ENCODE data around the gene MATN3. TPM values are rescaled to one million over a fixed set of nuclear protein-coding genes. Genes with fewer than 3 reads are reported as not detected.

The MATN3 gene
- total and polyA plus RNA-seq, 2 experiments from 2014 or later = 2.3 to 6.8 TPM

GRCh38 chr2:19942199-19942598, 70.3 kb downstream of the MATN3 start:
- H4K20me1 ChIP-seq (ENCODE audit: insufficient read depth, poor library complexity, severe bottlenecking) = no peaks in the 10 kb centered on the region
- no peak overlapping the region for H3K4me2 ChIP-seq
- no peaks in the 10 kb centered on the region for H3K36me3 ChIP-seq (replicated peaks; ENCODE audit: insufficient read depth, low read depth)
- no peaks in the 10 kb centered on the region for H3K79me2 ChIP-seq
- H3K27ac ChIP-seq = no peak overlapping the region
- no peaks in the 10 kb centered on the region for H3K27me3 ChIP-seq
- peaks cover 6% of the 10 kb centered on the region for H3K4me1 ChIP-seq (ENCODE audit: insufficient read depth)
- no peaks in the 10 kb centered on the region for H3K9me3 ChIP-seq (ENCODE audit: low read depth)
- TF ChIP-seq EZH2 (IDR thresholded peaks at IDR 0.05; ENCODE audit: borderline replicate concordance) (no peak), EZH2phosphoT487 (IDR thresholded peaks at IDR 0.05; ENCODE audit: low read depth, severe bottlenecking, unreplicated experiment) (no peak)
- TF ChIP-seq, protein P1, sequence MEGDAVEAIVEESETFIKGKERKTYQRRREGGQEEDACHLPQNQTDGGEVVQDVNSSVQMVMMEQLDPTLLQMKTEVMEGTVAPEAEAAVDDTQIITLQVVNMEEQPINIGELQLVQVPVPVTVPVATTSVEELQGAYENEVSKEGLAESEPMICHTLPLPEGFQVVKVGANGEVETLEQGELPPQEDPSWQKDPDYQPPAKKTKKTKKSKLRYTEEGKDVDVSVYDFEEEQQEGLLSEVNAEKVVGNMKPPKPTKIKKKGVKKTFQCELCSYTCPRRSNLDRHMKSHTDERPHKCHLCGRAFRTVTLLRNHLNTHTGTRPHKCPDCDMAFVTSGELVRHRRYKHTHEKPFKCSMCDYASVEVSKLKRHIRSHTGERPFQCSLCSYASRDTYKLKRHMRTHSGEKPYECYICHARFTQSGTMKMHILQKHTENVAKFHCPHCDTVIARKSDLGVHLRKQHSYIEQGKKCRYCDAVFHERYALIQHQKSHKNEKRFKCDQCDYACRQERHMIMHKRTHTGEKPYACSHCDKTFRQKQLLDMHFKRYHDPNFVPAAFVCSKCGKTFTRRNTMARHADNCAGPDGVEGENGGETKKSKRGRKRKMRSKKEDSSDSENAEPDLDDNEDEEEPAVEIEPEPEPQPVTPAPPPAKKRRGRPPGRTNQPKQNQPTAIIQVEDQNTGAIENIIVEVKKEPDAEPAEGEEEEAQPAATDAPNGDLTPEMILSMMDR (IDR thresholded peaks at IDR 0.05; ENCODE audit: poor library complexity) = no peak
- H3K4me3 ChIP-seq = no peak overlapping the region
- H2AFZ ChIP-seq = no peak overlapping the region
- H3K9me2 ChIP-seq (replicated peaks; ENCODE audit: insufficient read depth) = no peaks in the 10 kb centered on the region
- no peak for DNase-seq (ENCODE audit: low spot score)

Other genes starting within 250 kb of the MATN3 start
- 18.4 and 21.1 TPM in 2 replicates for gene TTC32, start 110.7 kb downstream of the MATN3 start, total RNA-seq
- 19.5 and 22.4 TPM in 2 replicates for gene TTC32, start 110.7 kb downstream of the MATN3 start, polyA plus RNA-seq
- 4.6 TPM in 2 replicates for gene WDR35, start 22.6 kb downstream of the MATN3 start, total RNA-seq
- gene WDR35, start 22.6 kb downstream of the MATN3 start, polyA plus RNA-seq = 1.8 and 2.0 TPM in 2 replicates
- gene LAPTM4A, start 39.0 kb upstream of the MATN3 start, total RNA-seq = 255 and 338 TPM in 2 replicates
- gene LAPTM4A, start 39.0 kb upstream of the MATN3 start, polyA plus RNA-seq = 455 and 484 TPM in 2 replicates
- gene SDC1, start 212.5 kb upstream of the MATN3 start, total RNA-seq = 92.3 and 108 TPM in 2 replicates
- 84.1 and 107 TPM in 2 replicates for gene SDC1, start 212.5 kb upstream of the MATN3 start, polyA plus RNA-seq

Measured in hepatocyte (in vitro differentiated cells).